Measurements from ENCODE around the gene NT5M. TPM values are rescaled to one million over a fixed set of nuclear protein-coding genes. Genes with fewer than 3 reads are reported as not detected.

Gene NT5M
- polyA plus RNA-seq, 2 of the 4 experiments (the other 2 are of a cell fraction): 5.3 to 5.9 TPM

- CTCF ChIA-PET: interaction anchor here (0.7 to 18.2 kb wide), 9 partner anchors 88 to 470 kb away, joined by 3 to 365 read pairs (median 4); partner anchors contain the start of gene RASD1
- Histone ChIP-seq H3K4me3 (no peak overlapping the region), H3K4me1 (no peaks in the 10 kb centered on the region), H3K27ac (no peak overlapping the region), H3K9me3 (peaks cover 23% of the 10 kb centered on the region), H3K4me2 (no peak overlapping the region)
- WGBS (ENCODE audit: missing lambda C conversion rate): 9% methylated on average over 2 of the region's 2 CpGs
- DNase-seq (ENCODE audit: low read depth in 1 of 2, low spot score in 1 of 2) (no peak), ATAC-seq (no peak), FAIRE-seq (no peak)
- POLR2A ChIA-PET: no interaction called here
- TF ChIP-seq, protein P1, sequence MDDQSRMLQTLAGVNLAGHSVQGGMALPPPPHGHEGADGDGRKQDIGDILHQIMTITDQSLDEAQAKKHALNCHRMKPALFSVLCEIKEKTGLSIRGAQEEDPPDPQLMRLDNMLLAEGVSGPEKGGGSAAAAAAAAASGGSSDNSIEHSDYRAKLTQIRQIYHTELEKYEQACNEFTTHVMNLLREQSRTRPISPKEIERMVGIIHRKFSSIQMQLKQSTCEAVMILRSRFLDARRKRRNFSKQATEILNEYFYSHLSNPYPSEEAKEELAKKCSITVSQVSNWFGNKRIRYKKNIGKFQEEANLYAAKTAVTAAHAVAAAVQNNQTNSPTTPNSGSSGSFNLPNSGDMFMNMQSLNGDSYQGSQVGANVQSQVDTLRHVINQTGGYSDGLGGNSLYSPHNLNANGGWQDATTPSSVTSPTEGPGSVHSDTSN (IDR thresholded peaks at IDR 0.05): no peak
- no peak for TF ChIP-seq POLR2A (IDR thresholded peaks at IDR 0.05; ENCODE audit: low read length)
- TF ChIP-seq ZSCAN20 (CRISPR knock-in tag; IDR thresholded peaks at IDR 0.05): no peak
- TF ChIP-seq CEBPB (IDR thresholded peaks at IDR 0.05): no peak
- TF ChIP-seq ATOH8 (CRISPR knock-in tag; IDR thresholded peaks at IDR 0.05; ENCODE audit: low read depth): no peak
- no peak for TF ChIP-seq ZNF302 (CRISPR knock-in tag; IDR thresholded peaks at IDR 0.05)
- TF ChIP-seq POLR2AphosphoS2 (conservative IDR thresholded peaks at IDR 0.05; ENCODE audit: low read length): no peak
- no peak for TF ChIP-seq MAZ (IDR thresholded peaks at IDR 0.05; ENCODE audit: borderline replicate concordance, low read depth, low read length)
- TF ChIP-seq SMC3 (IDR thresholded peaks at IDR 0.05): no peak
- no peak for TF ChIP-seq HEYL (CRISPR knock-in tag; IDR thresholded peaks at IDR 0.05)
These were observed 55.7 kb downstream of the NT5M start for GRCh38 chr17:17358866-17359265.

- ChIA-PET CTCF (interaction anchor here (1.0 to 18.2 kb wide), 7 partner anchors 137 to 277 kb away, joined by 4 to 365 read pairs (median 12); partner anchors contain the start of gene RASD1), POLR2A (no interaction called here)
- no peak overlapping the region for H3K27ac ChIP-seq
- H3K4me3 ChIP-seq: no peak overlapping the region
- DNase-seq (ENCODE audit: low read depth in 1 of 2, low spot score in 1 of 2) (no peak), FAIRE-seq (no peak), ATAC-seq (no peak)
- H3K4me1 ChIP-seq: no peaks in the 10 kb centered on the region
- H3K4me2 ChIP-seq: no peak overlapping the region
- H3K9me3 ChIP-seq: peaks cover 23% of the 10 kb centered on the region
- 24% methylated on average over 2 of the region's 2 CpGs for WGBS (ENCODE audit: missing lambda C conversion rate)
- no peak for TF ChIP-seq KDM5A (IDR thresholded peaks at IDR 0.05)
- no peak for TF ChIP-seq RNF2 (IDR thresholded peaks at IDR 0.05; ENCODE audit: borderline replicate concordance, low read depth)
- TF ChIP-seq TP53 (CRISPR knock-in tag; IDR thresholded peaks at IDR 0.05): no peak
- TF ChIP-seq ZNF302 (CRISPR knock-in tag; IDR thresholded peaks at IDR 0.05): no peak
- TF ChIP-seq HOXB13 (CRISPR knock-in tag; IDR thresholded peaks at IDR 0.05; ENCODE audit: low read depth): no peak
- TF ChIP-seq CEBPB (IDR thresholded peaks at IDR 0.05): no peak
- TF ChIP-seq CTCF (IDR thresholded peaks at IDR 0.05): no peak
- TF ChIP-seq, protein P2, sequence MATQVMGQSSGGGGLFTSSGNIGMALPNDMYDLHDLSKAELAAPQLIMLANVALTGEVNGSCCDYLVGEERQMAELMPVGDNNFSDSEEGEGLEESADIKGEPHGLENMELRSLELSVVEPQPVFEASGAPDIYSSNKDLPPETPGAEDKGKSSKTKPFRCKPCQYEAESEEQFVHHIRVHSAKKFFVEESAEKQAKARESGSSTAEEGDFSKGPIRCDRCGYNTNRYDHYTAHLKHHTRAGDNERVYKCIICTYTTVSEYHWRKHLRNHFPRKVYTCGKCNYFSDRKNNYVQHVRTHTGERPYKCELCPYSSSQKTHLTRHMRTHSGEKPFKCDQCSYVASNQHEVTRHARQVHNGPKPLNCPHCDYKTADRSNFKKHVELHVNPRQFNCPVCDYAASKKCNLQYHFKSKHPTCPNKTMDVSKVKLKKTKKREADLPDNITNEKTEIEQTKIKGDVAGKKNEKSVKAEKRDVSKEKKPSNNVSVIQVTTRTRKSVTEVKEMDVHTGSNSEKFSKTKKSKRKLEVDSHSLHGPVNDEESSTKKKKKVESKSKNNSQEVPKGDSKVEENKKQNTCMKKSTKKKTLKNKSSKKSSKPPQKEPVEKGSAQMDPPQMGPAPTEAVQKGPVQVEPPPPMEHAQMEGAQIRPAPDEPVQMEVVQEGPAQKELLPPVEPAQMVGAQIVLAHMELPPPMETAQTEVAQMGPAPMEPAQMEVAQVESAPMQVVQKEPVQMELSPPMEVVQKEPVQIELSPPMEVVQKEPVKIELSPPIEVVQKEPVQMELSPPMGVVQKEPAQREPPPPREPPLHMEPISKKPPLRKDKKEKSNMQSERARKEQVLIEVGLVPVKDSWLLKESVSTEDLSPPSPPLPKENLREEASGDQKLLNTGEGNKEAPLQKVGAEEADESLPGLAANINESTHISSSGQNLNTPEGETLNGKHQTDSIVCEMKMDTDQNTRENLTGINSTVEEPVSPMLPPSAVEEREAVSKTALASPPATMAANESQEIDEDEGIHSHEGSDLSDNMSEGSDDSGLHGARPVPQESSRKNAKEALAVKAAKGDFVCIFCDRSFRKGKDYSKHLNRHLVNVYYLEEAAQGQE (IDR thresholded peaks at IDR 0.05): no peak
- TF ChIP-seq ZFP36 (IDR thresholded peaks at IDR 0.05; ENCODE audit: borderline replicate concordance, partially characterized antibody): no peak
- no peak for TF ChIP-seq GATA3 (IDR thresholded peaks at IDR 0.05; ENCODE audit: borderline replicate concordance)
- no peak for TF ChIP-seq RFX5 (IDR thresholded peaks at IDR 0.05)
- TF ChIP-seq USF2 (IDR thresholded peaks at IDR 0.05): no peak
- no peak for TF ChIP-seq MYC (IDR thresholded peaks at IDR 0.05; ENCODE audit: borderline replicate concordance, low read length)
- TF ChIP-seq HMGXB4 (CRISPR knock-in tag; IDR thresholded peaks at IDR 0.05; ENCODE audit: borderline replicate concordance): no peak
- TF ChIP-seq BHLHE40 (IDR thresholded peaks at IDR 0.05; ENCODE audit: low read depth, low read length): no peak
- TF ChIP-seq, protein P3, sequence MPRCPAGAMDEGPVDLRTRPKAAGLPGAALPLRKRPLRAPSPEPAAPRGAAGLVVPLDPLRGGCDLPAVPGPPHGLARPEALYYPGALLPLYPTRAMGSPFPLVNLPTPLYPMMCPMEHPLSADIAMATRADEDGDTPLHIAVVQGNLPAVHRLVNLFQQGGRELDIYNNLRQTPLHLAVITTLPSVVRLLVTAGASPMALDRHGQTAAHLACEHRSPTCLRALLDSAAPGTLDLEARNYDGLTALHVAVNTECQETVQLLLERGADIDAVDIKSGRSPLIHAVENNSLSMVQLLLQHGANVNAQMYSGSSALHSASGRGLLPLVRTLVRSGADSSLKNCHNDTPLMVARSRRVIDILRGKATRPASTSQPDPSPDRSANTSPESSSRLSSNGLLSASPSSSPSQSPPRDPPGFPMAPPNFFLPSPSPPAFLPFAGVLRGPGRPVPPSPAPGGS (IDR thresholded peaks at IDR 0.05): no peak
- TF ChIP-seq, protein P4, sequence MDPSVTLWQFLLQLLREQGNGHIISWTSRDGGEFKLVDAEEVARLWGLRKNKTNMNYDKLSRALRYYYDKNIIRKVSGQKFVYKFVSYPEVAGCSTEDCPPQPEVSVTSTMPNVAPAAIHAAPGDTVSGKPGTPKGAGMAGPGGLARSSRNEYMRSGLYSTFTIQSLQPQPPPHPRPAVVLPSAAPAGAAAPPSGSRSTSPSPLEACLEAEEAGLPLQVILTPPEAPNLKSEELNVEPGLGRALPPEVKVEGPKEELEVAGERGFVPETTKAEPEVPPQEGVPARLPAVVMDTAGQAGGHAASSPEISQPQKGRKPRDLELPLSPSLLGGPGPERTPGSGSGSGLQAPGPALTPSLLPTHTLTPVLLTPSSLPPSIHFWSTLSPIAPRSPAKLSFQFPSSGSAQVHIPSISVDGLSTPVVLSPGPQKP (IDR thresholded peaks at IDR 0.05; ENCODE audit: low read depth, low read length): no peak
These were observed 56.1 kb downstream of the NT5M start for GRCh38 chr17:17359271-17359670.
